Central memory CD8-positive, alpha-beta T cell (primary cell): Measurements from ENCODE around the gene CLCC1.
A peak's percentile ranks its signal among the peaks of the same experiment; 100 is the strongest.
"Not testable (repeated sequence)": the region's sequence is repeated elsewhere in the genome, so short reads cannot be mapped to it uniquely, and the experiment has no call there.

Source experiments
- ATAC-seq: fragments of 150-1000 bp; cut with Tn5 transposase; replicated peaks from 2 replicates; pipeline ENCODE4 v1.10.0; 2022; ENCODE audit warnings: mild to moderate bottlenecking, moderate FRiP score, moderate number of reproducible peaks; ENCODE audit not compliant: poor library complexity, severe bottlenecking; ENCODE audit errors: extremely low read depth
- DNase-seq, 2 donors: peaks; one replicate each; pipeline ENCODE4 v3.0.0; 2021; ENCODE audit warnings: low spot score in 2 of 2
- H3K27ac Mint-ChIP-seq: one replicate; pipeline ENCODE4 v1.8.0; 2022; ENCODE audit warnings: low read depth, mild to moderate bottlenecking, moderate library complexity, mixed read lengths
- H3K27me3 Mint-ChIP-seq: one replicate; pipeline ENCODE4 v1.8.0; 2022; ENCODE audit warnings: mixed read lengths
- H3K36me3 Mint-ChIP-seq: one replicate; pipeline ENCODE4 v1.8.0; 2022; ENCODE audit warnings: mild to moderate bottlenecking, moderate library complexity, mixed read lengths; ENCODE audit not compliant: insufficient read depth
- H3K4me1 Mint-ChIP-seq: one replicate; pipeline ENCODE4 v1.8.0; 2022; ENCODE audit warnings: mixed read lengths
- H3K4me3 Mint-ChIP-seq: one replicate; pipeline ENCODE4 v1.8.0; 2022; ENCODE audit warnings: mild to moderate bottlenecking, moderate library complexity, mixed read lengths
- H3K9me3 Mint-ChIP-seq: one replicate; pipeline ENCODE4 v1.8.0; 2022; ENCODE audit warnings: mixed read lengths

Gene CLCC1

GRCh38 chr1:108963052-108963686 is at the start of gene CLCC1:
CLCC1 (minus strand) TSS chr1:108963484; CDS start chr1:108950437, 13,047 bp downstream.
- DNase-seq = peak; percentile 79 to 88
- peak within 1 kb of the TSS; percentile 86 for H3K4me3 Mint-ChIP-seq
- H3K4me1 Mint-ChIP-seq = peaks cover 27% of the 10 kb centered on the region
- H3K9me3 Mint-ChIP-seq = no peaks in the 10 kb centered on the region
- peak within 1 kb of the TSS; percentile 92 for H3K27ac Mint-ChIP-seq
- peaks cover 14% of the 10 kb centered on the region for H3K36me3 Mint-ChIP-seq
- no peaks in the 10 kb centered on the region for H3K27me3 Mint-ChIP-seq
- ATAC-seq = peak; percentile 87

GRCh38 chr1:109011335-109011734 is 48.1 kb upstream of the CLCC1 start:
- H3K36me3 Mint-ChIP-seq = peaks cover 15% of the 10 kb centered on the region
- no peaks in the 10 kb centered on the region for H3K4me1 Mint-ChIP-seq
- H3K9me3 Mint-ChIP-seq = no peaks in the 10 kb centered on the region
- H3K27me3 Mint-ChIP-seq = no peaks in the 10 kb centered on the region
- no peak overlapping the region for H3K27ac Mint-ChIP-seq
- no peak for ATAC-seq
- DNase-seq = no peak
- H3K4me3 Mint-ChIP-seq = no peak overlapping the region

GRCh38 chr1:108996622-108997021 is 33.3 kb upstream of the CLCC1 start:
- DNase-seq, ATAC-seq, H3K27ac Mint-ChIP-seq, H3K4me1 Mint-ChIP-seq, H3K9me3 Mint-ChIP-seq, H3K4me3 Mint-ChIP-seq, H3K27me3 Mint-ChIP-seq: not testable (repeated sequence)
- peaks cover 17% of the 10 kb centered on the region for H3K36me3 Mint-ChIP-seq

- no peaks in the 10 kb centered on the region for H3K27me3 Mint-ChIP-seq
- ATAC-seq (no peak), DNase-seq (no peak)
Measured at GRCh38 chr1:108983114-108983513, 19.8 kb upstream of the CLCC1 start.

GRCh38 chr1:108976658-108977057 is 13.4 kb upstream of the CLCC1 start:
- no peak for DNase-seq
- H3K9me3 Mint-ChIP-seq = no peaks in the 10 kb centered on the region
- no peak for ATAC-seq
- H3K36me3 Mint-ChIP-seq = peaks cover 23% of the 10 kb centered on the region
- H3K4me3 Mint-ChIP-seq = no peak overlapping the region
- no peaks in the 10 kb centered on the region for H3K27me3 Mint-ChIP-seq
- no peaks in the 10 kb centered on the region for H3K4me1 Mint-ChIP-seq
- no peak overlapping the region for H3K27ac Mint-ChIP-seq

More at GRCh38 chr1:108983114-108983513, 19.8 kb upstream of the CLCC1 start:
- H3K36me3 Mint-ChIP-seq = peaks cover 25% of the 10 kb centered on the region
- peaks cover 7% of the 10 kb centered on the region for H3K4me1 Mint-ChIP-seq
- no peaks in the 10 kb centered on the region for H3K9me3 Mint-ChIP-seq
- no peak overlapping the region for H3K4me3 Mint-ChIP-seq
- H3K27ac Mint-ChIP-seq = no peak overlapping the region

GRCh38 chr1:108972951-108973350 is 9.7 kb upstream of the CLCC1 start:
- ATAC-seq (no peak), DNase-seq (no peak)
- no peaks in the 10 kb centered on the region for H3K27me3 Mint-ChIP-seq
- H3K4me3 Mint-ChIP-seq = no peak overlapping the region
- H3K36me3 Mint-ChIP-seq = peaks cover 11% of the 10 kb centered on the region
- H3K9me3 Mint-ChIP-seq = no peaks in the 10 kb centered on the region
- H3K4me1 Mint-ChIP-seq = no peaks in the 10 kb centered on the region
- H3K27ac Mint-ChIP-seq = no peak overlapping the region

- Mint-ChIP-seq H3K9me3 (no peaks in the 10 kb centered on the region), H3K27ac (no peak overlapping the region), H3K4me3 (no peak overlapping the region), H3K27me3 (no peaks in the 10 kb centered on the region), H3K36me3 (peaks cover 4% of the 10 kb centered on the region), H3K4me1 (peaks cover 2% of the 10 kb centered on the region)
- ATAC-seq = no peak
- DNase-seq = no peak
Measured at GRCh38 chr1:108969346-108969745, 6.1 kb upstream of the CLCC1 start.

GRCh38 chr1:108962681-108963051 is 618 bp downstream of the CLCC1 start:
- ATAC-seq = no peak
- peaks cover 14% of the 10 kb centered on the region for H3K36me3 Mint-ChIP-seq

GRCh38 chr1:108961752-108962486 is 1.4 kb downstream of the CLCC1 start:
- Mint-ChIP-seq H3K4me1 (peaks cover 39% of the 10 kb centered on the region), H3K27ac (peak overlapping the region; percentile 92), H3K36me3 (peaks cover 14% of the 10 kb centered on the region), H3K4me3 (peak overlapping the region; percentile 86), H3K27me3 (no peaks in the 10 kb centered on the region), H3K9me3 (no peaks in the 10 kb centered on the region)
- ATAC-seq = no peak
- no peak for DNase-seq

More at GRCh38 chr1:108962681-108963051, 618 bp downstream of the CLCC1 start:
- H3K27ac Mint-ChIP-seq = peak overlapping the region; percentile 92
- H3K27me3 Mint-ChIP-seq = no peaks in the 10 kb centered on the region
- H3K4me3 Mint-ChIP-seq = peak overlapping the region; percentile 86
- no peaks in the 10 kb centered on the region for H3K9me3 Mint-ChIP-seq
- no peak for DNase-seq
- peaks cover 31% of the 10 kb centered on the region for H3K4me1 Mint-ChIP-seq

- DNase-seq = peak in 1 of 2 donors; percentile 61
- peak overlapping the region; percentile 1 for H3K4me3 Mint-ChIP-seq
- H3K4me1 Mint-ChIP-seq = peaks cover 46% of the 10 kb centered on the region
- no peaks in the 10 kb centered on the region for H3K9me3 Mint-ChIP-seq
- no peak overlapping the region for H3K27ac Mint-ChIP-seq
- no peaks in the 10 kb centered on the region for H3K27me3 Mint-ChIP-seq
- peak; percentile 40 for ATAC-seq
- H3K36me3 Mint-ChIP-seq = peaks cover 19% of the 10 kb centered on the region
Measured at GRCh38 chr1:108961198-108961597, 2.1 kb downstream of the CLCC1 start.

- H3K27me3 Mint-ChIP-seq = no peaks in the 10 kb centered on the region
- DNase-seq (no peak), ATAC-seq (no peak)
- H3K4me1 Mint-ChIP-seq = peaks cover 50% of the 10 kb centered on the region
- H3K27ac Mint-ChIP-seq = peak overlapping the region; percentile 5
- peaks cover 22% of the 10 kb centered on the region for H3K36me3 Mint-ChIP-seq
- H3K4me3 Mint-ChIP-seq = peak overlapping the region; percentile 1
- H3K9me3 Mint-ChIP-seq = no peaks in the 10 kb centered on the region
Measured at GRCh38 chr1:108960719-108961118, 2.6 kb downstream of the CLCC1 start.

GRCh38 chr1:108957888-108958287 is 5.4 kb downstream of the CLCC1 start:
- no peak for DNase-seq
- peaks cover 61% of the 10 kb centered on the region for H3K4me1 Mint-ChIP-seq
- no peaks in the 10 kb centered on the region for H3K27me3 Mint-ChIP-seq
- peaks cover 24% of the 10 kb centered on the region for H3K36me3 Mint-ChIP-seq
- ATAC-seq = no peak
- peak overlapping the region; percentile 30 for H3K27ac Mint-ChIP-seq
- no peaks in the 10 kb centered on the region for H3K9me3 Mint-ChIP-seq
- no peak overlapping the region for H3K4me3 Mint-ChIP-seq

GRCh38 chr1:108955881-108956280 is 7.4 kb downstream of the CLCC1 start:
- H3K4me1 Mint-ChIP-seq = peaks cover 50% of the 10 kb centered on the region
- H3K27ac Mint-ChIP-seq = peak overlapping the region; percentile 93
- DNase-seq = no peak
- H3K9me3 Mint-ChIP-seq = no peaks in the 10 kb centered on the region
- H3K4me3 Mint-ChIP-seq = no peak overlapping the region
- ATAC-seq = no peak
- peaks cover 15% of the 10 kb centered on the region for H3K36me3 Mint-ChIP-seq
- no peaks in the 10 kb centered on the region for H3K27me3 Mint-ChIP-seq
